Measurements from ENCODE around the gene ZNF107. TPM values are rescaled to one million over a fixed set of nuclear protein-coding genes. Genes with fewer than 3 reads are reported as not detected.

Gene ZNF107
- total RNA-seq: 22.0 TPM

DNA sequence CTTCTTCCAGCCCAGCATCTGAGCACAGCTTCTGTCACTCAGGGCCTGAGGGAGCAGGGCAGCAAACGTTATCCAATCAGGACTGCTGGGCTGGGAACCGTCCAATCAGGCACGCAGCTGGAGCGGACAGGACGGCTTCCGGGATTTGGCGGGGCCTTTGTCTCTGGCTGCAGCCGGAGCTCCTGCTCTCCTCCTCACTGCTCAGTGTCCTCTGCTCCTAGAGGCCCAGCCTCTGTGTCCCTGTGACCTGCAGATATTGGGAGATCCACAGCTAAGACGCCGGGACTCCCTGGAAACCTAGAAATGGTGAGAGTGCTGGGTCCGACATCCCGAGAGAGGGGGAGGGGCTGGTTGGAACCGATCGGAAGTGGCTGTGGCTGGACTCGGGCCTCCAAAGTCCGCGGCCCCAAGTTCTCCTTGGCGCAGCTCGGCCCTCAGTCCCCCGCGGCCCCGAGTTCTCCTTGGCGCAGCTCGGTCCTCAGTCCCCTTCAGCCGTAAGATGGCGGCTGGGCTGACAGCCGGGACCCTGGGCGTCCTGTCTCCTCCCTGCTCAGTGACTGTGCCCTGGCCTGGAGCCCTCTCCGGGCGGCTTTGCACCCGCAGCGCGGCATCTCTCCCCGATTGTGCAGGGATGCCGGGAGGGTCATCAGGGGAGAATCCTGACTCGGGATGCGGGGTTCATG is at the start of gene ZNF107:
Gene ZNF107 (plus strand): TSS at position 154 of the 683 bp plus-strand sequence. CDS start 150 bp downstream, at position 304.
- peak within 1 kb of the TSS; percentile 92 for H3K4me3 ChIP-seq (ENCODE audit: low read length)
- H3K4me1 ChIP-seq (ENCODE audit: insufficient read depth, low read length): peaks cover 30% of the 10 kb centered on the region
- H3K9me3 ChIP-seq (ENCODE audit: low read depth, low read length): no peaks in the 10 kb centered on the region
- H3K27me3 ChIP-seq (ENCODE audit: insufficient read depth, low read length): no peaks in the 10 kb centered on the region

DNA sequence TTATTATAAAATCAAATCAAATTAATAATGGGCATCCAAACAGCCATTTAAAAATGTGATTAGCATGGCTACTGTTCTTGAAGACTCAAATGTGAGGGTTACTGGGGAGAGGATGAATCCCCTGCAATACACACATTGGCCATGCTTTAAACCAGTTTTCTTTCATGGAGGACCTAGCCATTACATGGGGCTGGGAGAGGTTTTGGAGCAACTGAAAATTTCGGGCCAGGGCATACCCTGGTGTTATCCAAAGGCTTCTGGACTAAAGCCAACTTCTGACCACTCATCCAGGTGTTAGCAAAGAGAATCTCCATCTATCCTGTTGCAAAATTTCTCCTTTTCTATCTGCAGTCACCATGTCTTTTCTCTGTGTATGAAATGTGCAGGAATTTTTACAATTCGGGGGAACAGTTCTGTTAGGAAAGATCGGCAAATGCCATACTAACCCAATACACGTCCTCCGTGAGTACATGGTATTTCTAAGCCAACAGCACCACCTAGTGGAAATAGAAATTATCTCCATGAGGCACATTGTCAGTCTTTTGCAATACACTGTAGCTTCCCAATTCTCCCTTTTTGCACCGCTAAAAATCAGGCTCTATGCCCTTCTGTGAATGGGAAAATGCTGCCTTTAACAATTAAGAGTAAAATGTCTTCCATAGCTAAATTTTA is 47.0 kb upstream of the ZNF107 start:
- Histone ChIP-seq H3K9me3 (ENCODE audit: low read depth, low read length) (peaks cover 17% of the 10 kb centered on the region), H3K4me1 (ENCODE audit: insufficient read depth, low read length) (no peaks in the 10 kb centered on the region), H3K4me3 (ENCODE audit: low read length) (no peak overlapping the region), H3K27me3 (ENCODE audit: insufficient read depth, low read length) (no peaks in the 10 kb centered on the region)

DNA sequence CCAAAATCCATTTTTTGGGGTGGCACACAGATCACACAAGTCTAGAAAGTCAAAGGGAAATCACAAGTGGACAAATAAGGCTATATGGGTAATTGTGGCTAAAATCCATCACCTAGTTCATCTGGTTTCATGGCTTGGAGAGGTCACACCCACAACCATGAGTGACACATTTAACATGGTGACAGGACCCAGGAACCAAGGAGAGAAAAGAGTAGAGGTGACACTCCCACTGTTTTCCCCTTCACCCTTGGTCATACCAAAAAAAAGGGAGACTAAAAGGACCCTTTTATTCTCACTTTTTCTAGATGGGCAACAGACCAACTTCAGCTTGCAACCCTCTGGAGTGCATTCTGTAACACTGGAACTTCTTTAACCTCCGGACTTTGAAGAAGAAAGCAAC is 46.2 kb upstream of the ZNF107 start:
- peaks cover 17% of the 10 kb centered on the region for H3K9me3 ChIP-seq (ENCODE audit: low read depth, low read length)
- H3K27me3 ChIP-seq (ENCODE audit: insufficient read depth, low read length): no peaks in the 10 kb centered on the region
- H3K4me3 ChIP-seq (ENCODE audit: low read length): no peak overlapping the region
- H3K4me1 ChIP-seq (ENCODE audit: insufficient read depth, low read length): no peaks in the 10 kb centered on the region

DNA sequence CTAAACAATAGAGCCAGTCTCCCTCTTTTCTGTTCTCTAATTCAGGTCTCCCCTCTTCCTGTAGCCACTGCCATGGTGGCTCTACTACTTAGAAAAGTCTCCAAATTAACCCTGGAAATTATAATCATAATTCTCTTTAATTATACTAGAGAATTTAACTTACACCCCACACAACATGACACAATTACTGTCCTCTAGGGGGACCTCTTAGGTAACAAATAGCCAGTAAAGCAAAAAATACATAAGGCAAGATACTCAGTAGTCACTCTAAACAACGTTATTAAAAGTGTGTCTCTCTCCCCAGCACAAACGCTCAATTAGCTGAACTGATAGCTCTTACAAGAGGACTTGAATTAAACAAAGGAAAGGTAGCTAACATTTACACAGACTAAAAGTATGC is 44.3 kb upstream of the ZNF107 start:
- peaks cover 17% of the 10 kb centered on the region for H3K9me3 ChIP-seq (ENCODE audit: low read depth, low read length)

DNA sequence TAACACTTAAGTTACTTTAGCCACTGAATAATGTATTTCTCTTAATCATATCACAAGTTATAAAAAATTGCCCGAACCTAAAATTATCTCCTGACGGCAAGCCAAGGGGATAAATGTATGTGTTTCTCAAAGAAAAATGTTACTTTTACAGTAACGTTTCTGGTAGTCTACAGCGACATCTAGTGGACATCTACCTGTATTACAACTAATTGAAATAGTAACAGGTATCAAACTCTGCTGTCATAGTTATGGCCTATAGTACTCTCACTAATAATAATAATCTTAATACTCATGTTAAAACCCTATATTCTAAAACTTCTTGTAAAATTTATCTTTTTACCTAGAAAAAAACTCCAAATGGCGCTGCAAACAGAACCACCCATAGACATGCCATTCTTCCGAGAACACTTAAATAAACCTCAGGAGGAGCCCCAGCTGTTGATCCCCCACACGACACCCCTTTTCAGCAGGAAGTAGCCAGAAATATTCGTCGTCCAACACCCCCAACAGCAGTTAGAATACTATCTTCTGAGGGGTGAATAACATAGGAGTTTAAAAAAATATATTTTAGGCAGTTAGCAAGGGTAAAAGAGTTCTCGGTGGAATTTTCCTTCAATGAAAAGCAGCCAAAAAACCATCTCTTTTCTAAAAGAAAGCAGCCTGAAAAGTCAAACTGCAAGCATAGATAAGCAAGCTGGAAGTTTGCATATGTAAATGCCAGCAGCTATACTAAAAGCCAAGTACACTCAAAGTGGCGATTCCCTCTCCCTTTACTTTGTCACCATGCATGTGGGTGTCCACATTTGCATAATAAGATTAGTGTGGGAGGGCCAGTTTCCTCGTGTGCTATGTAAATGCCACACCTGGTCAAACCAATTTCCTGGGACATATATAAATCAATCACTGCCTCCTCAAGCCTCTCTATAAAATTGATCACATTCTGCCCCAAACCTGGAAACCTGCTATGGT is 40.5 kb upstream of the ZNF107 start:
- no peaks in the 10 kb centered on the region for H3K27me3 ChIP-seq (ENCODE audit: insufficient read depth, low read length)
- H3K4me3 ChIP-seq (ENCODE audit: low read length): no peak overlapping the region
- H3K9me3 ChIP-seq (ENCODE audit: low read depth, low read length): peaks cover 2% of the 10 kb centered on the region

More for the DNA sequence above, 44.3 kb upstream of the ZNF107 start:
- Histone ChIP-seq H3K4me3 (ENCODE audit: low read length) (no peak overlapping the region), H3K4me1 (ENCODE audit: insufficient read depth, low read length) (no peaks in the 10 kb centered on the region), H3K27me3 (ENCODE audit: insufficient read depth, low read length) (no peaks in the 10 kb centered on the region)

DNA sequence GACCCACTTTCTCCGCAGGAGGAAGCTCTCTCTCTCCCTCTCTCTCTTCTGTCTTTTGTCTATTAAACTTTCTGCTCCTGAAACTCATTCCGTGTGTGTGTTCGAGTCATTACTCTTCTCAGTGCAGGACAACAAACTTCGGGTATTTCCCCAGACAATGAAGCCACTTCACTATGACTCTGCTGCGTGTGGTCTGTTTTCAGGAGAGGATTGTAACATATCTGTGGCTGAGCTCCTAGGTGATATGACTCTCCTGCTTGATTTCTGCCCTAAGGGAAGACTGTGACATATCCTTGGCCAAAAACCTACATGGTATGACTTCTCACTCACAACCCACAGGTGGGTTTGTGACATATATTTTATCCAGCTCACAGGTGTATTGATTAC is 39.9 kb upstream of the ZNF107 start:
- Histone ChIP-seq H3K27me3 (ENCODE audit: insufficient read depth, low read length) (no peaks in the 10 kb centered on the region), H3K4me3 (ENCODE audit: low read length) (no peak overlapping the region), H3K4me1 (ENCODE audit: insufficient read depth, low read length) (no peaks in the 10 kb centered on the region), H3K9me3 (ENCODE audit: low read depth, low read length) (no peaks in the 10 kb centered on the region)

More for the DNA sequence above, 40.5 kb upstream of the ZNF107 start:
- H3K4me1 ChIP-seq (ENCODE audit: insufficient read depth, low read length): no peaks in the 10 kb centered on the region

DNA sequence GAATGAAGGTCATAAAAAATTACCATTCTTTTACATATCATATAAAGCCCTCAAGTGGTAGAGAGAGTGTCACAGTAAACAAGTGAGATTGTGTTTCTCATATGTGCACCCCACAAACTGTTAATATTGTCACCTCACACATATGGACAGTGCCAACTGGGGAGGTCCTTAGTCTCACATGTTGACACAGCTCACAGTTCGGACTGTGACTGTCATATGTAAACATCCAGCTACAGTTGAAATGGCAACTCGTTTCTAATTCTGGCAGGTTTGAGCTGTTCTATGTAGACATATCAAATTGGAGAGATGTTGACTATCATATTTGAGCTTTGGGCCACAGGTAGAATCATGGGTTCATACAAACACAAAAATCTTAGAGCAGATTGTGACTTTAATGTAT is 39.4 kb upstream of the ZNF107 start:
- Histone ChIP-seq H3K4me1 (ENCODE audit: insufficient read depth, low read length) (no peaks in the 10 kb centered on the region), H3K27me3 (ENCODE audit: insufficient read depth, low read length) (no peaks in the 10 kb centered on the region), H3K4me3 (ENCODE audit: low read length) (no peak overlapping the region)

DNA sequence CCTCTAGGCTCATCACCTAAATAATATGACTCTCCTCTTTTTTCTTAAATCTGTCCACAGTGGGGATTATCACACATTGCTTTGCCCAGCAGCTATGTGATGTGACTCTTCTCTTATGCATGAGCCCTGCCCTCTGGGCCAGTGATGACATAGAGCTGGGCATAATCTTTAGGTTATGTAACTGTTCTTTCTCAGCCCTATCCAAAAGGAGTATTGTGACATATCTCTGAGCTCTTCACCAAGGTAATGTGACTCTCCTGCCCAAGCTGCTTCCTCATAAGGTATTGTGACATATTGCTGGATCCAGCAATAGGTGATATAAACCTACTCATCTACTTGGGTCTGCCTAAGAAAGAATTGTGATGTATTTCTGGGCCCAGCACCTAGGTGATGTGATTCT is 37.7 kb upstream of the ZNF107 start:
- Histone ChIP-seq H3K4me3 (ENCODE audit: low read length) (no peak overlapping the region), H3K4me1 (ENCODE audit: insufficient read depth, low read length) (no peaks in the 10 kb centered on the region), H3K27me3 (ENCODE audit: insufficient read depth, low read length) (no peaks in the 10 kb centered on the region), H3K9me3 (ENCODE audit: low read depth, low read length) (no peaks in the 10 kb centered on the region)

More for the DNA sequence above, 39.4 kb upstream of the ZNF107 start:
- H3K9me3 ChIP-seq (ENCODE audit: low read depth, low read length): no peaks in the 10 kb centered on the region

DNA sequence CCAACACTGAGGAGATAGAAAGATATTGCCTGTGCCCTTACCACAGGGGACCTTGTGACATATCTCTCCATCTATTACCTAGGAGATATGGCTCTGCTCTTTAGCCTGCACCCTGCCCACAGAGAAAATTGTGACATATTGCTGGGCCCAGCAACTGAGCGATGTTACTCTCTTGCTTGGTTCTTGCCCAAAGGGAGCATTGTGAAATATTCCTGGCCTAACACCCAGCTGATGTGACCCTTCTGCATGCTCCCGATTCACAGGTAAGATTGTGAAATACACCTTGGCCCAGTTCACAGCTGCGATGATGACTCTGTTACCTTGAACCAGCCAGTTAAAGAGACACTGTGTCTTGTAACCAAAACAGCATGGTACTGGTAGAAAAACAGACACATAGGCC is 37.2 kb upstream of the ZNF107 start:
- Histone ChIP-seq H3K4me1 (ENCODE audit: insufficient read depth, low read length) (no peaks in the 10 kb centered on the region), H3K4me3 (ENCODE audit: low read length) (no peak overlapping the region), H3K27me3 (ENCODE audit: insufficient read depth, low read length) (no peaks in the 10 kb centered on the region), H3K9me3 (ENCODE audit: low read depth, low read length) (no peaks in the 10 kb centered on the region)

DNA sequence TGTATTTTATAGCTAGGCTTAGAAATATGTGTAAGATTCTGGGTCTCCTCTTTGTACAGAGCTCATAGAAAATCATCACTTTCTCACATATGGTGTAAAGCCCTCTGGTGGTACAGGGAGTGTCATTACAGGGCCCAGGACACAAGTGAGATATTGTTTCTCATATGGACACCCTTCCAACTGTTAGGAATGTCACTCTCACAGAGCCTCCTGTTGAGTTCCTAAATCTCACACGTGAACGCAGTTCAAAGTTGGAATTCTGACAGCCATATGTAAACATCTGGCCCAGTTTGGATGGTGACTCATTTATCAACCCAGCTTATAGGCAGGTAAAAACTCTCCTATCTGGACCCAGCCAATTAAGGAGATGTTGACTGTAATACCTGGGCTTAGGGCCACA is 35.4 kb upstream of the ZNF107 start:
- H3K27me3 ChIP-seq (ENCODE audit: insufficient read depth, low read length): no peaks in the 10 kb centered on the region
- H3K4me1 ChIP-seq (ENCODE audit: insufficient read depth, low read length): no peaks in the 10 kb centered on the region
- H3K9me3 ChIP-seq (ENCODE audit: low read depth, low read length): no peaks in the 10 kb centered on the region
- no peak overlapping the region for H3K4me3 ChIP-seq (ENCODE audit: low read length)

DNA sequence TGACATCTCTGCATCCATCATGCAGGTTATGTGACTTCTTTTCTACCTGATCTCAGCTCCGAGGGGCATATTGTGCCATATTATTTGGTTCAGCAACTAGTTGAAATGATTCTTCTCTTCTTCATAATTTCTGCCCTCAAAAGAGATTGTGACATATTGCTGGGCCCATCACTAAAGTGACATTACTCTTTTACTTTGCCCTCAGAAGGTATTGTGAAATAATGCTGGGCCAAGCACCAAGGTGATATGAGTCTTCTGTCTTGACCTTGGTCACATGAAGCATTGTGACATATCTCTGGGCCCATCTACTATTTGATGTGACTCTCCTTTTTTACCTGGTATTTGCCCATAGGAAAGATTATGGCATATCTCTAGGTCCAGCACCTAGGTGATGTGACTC is 33.9 kb upstream of the ZNF107 start:
- no peaks in the 10 kb centered on the region for H3K9me3 ChIP-seq (ENCODE audit: low read depth, low read length)
- H3K4me1 ChIP-seq (ENCODE audit: insufficient read depth, low read length): no peaks in the 10 kb centered on the region
- H3K27me3 ChIP-seq (ENCODE audit: insufficient read depth, low read length): no peaks in the 10 kb centered on the region
- H3K4me3 ChIP-seq (ENCODE audit: low read length): no peak overlapping the region

DNA sequence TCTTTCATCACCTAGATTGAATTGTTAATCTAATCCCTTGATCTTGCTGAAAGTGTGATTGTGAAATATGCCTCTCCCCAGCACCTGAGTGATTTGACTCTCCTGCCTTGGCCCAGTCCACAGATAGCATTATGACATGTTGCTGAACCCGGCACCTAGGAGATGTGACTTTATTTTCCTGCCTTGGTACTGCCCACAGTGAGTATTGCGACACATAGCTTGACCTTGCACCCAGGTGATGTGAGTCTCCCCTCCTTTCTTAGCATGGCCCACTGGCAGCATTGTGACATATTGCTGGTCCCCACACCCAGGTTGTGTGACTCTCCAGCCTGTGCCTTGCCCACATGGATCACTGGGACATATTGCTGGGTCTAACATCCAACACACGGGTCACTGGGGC is 32.5 kb upstream of the ZNF107 start:
- H3K4me1 ChIP-seq (ENCODE audit: insufficient read depth, low read length): no peaks in the 10 kb centered on the region
- no peaks in the 10 kb centered on the region for H3K9me3 ChIP-seq (ENCODE audit: low read depth, low read length)
- H3K4me3 ChIP-seq (ENCODE audit: low read length): no peak overlapping the region
- no peaks in the 10 kb centered on the region for H3K27me3 ChIP-seq (ENCODE audit: insufficient read depth, low read length)

DNA sequence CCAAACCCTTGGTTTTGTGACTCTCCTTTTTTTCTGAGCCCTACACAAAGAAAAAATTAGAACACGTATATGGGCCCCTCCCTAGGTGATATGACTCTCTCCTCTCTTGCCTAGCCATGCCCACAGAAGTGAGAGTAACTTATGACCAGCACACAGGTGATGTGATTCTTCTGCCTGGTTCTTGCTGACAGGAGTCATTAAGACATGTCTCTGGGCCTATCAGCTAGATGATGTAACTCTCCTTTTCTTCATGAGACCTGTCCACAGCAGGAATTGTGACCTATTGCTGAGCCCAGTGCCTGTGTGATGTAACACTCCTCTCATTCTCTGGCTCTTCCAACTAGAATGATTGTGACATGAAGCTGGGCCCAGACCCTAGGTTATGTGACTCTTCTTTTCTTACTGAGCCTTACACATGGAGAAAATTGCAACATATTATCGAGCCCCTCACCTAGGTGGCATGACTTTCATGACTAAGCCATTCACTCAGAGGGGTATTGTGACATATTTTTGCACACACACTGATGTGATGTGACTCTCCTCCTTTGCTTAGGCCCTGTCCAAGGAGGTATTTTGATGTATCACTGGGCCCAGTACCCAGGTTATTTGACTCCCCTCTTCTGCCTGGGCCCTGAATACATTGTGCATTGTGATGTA is 31.4 kb upstream of the ZNF107 start:
- no peaks in the 10 kb centered on the region for H3K4me1 ChIP-seq (ENCODE audit: insufficient read depth, low read length)
- no peaks in the 10 kb centered on the region for H3K27me3 ChIP-seq (ENCODE audit: insufficient read depth, low read length)
- H3K4me3 ChIP-seq (ENCODE audit: low read length): no peak overlapping the region
- no peaks in the 10 kb centered on the region for H3K9me3 ChIP-seq (ENCODE audit: low read depth, low read length)

DNA sequence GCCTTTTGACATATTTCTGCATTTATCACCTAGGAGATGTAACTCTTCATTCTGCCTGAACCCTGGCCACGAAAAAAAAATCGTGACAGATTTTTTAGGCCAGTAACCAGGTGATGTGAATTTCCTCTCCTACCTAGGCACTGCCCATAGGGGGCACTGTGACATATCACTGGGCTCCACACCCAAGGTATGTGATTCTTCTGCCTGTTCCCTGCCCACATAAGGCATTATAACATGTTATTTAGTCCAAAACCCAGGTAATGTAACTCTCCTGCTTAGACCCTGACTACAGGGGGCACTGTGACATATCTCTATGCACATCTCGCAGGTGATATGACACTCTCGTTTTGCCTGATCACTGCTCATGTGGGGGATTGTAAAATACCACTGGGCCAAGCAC is 29.5 kb upstream of the ZNF107 start:
- Histone ChIP-seq H3K9me3 (ENCODE audit: low read depth, low read length) (no peaks in the 10 kb centered on the region), H3K4me1 (ENCODE audit: insufficient read depth, low read length) (no peaks in the 10 kb centered on the region), H3K4me3 (ENCODE audit: low read length) (no peak overlapping the region), H3K27me3 (ENCODE audit: insufficient read depth, low read length) (no peaks in the 10 kb centered on the region)

Data from mononuclear cell (primary cell).